B cell (primary cell): ENCODE data around the gene GHR. TPM values are rescaled to one million over a fixed set of nuclear protein-coding genes. Genes with fewer than 3 reads are reported as not detected.

Experiments used
- ATAC-seq: fragments of 200-7000 bp; cut with Tn5 transposase; one replicate; pipeline ENCODE4 v1.10.0; 2021; ENCODE audit warnings: low read depth, mild to moderate bottlenecking, moderate number of reproducible peaks, moderate library complexity
- CTCF ChIA-PET: fragments of 350-600 bp; sonication (Branson Sonifier 250); formaldehyde crosslinking; loops from one replicate; lab custom pipeline; 2021; ENCODE audit warnings: antibody characterized with exemption, inconsistent platforms; lab: Charles Lee
- POLR2A ChIA-PET: fragments of 350-600 bp; sonication (Branson Sonifier 250); formaldehyde crosslinking; loops from one replicate; lab custom pipeline; 2021; ENCODE audit warnings: antibody characterized with exemption; lab: Charles Lee
- DNase-seq: peaks from one replicate; pipeline ENCODE4 v3.0.0; 2013
- H2AFZ ChIP-seq: 2 replicates; pipeline ENCODE4 v1.6.1; 2012; ENCODE audit warnings: mild to moderate bottlenecking, low read depth, low read length; ENCODE audit not compliant: insufficient read depth, poor library complexity, severe bottlenecking
- H3K27ac ChIP-seq, 2 donors: 1 replicate in 1 of 2; 2 replicates in 1 of 2; pipeline ENCODE4 v1.5.1; 2012 to 2013; ENCODE audit warnings: low read length in 2 of 2, mild to moderate bottlenecking in 2 of 2, moderate library complexity in 1 of 2
- H3K27me3 ChIP-seq, 4 experiments: fragments of 200-600 bp in 1 of 4; sonication (generic) in 1 of 4; replicated peaks in 1 of 4; 1 replicate in 2 of 4; 2 replicates in 2 of 4; pipeline versions ENCODE4 v1.6.1 to v1.7.0; 2013 to 2016; ENCODE audit warnings: low read length in 3 of 4, mild to moderate bottlenecking in 2 of 4, mixed read lengths in 1 of 4, moderate library complexity in 1 of 4; ENCODE audit not compliant: insufficient read depth in 4 of 4, control insufficient read depth in 3 of 4; ENCODE audit errors: control extremely low read depth in 1 of 4
- H3K36me3 ChIP-seq, 2 experiments: replicated peaks in 1 of 2; 1 replicate in 1 of 2; 2 replicates in 1 of 2; pipeline versions ENCODE4 v1.6.1 to v1.7.1; 2013; ENCODE audit warnings: low read length in 1 of 2; ENCODE audit not compliant: insufficient read depth in 2 of 2, control insufficient read depth in 1 of 2; ENCODE audit errors: control extremely low read depth in 1 of 2, extremely low read depth in 1 of 2
- H3K4me1 ChIP-seq, 2 donors: fragments of 200-600 bp in 1 of 2; sonication (generic) in 1 of 2; 1 replicate in 1 of 2; 2 replicates in 1 of 2; pipeline versions ENCODE4 v1.5.1 to v1.6.1; 2013 to 2017; ENCODE audit warnings: low read length in 2 of 2; ENCODE audit not compliant: control insufficient read depth in 2 of 2, insufficient read depth in 2 of 2
- H3K4me2 ChIP-seq: replicated peaks from 2 replicates; pipeline ENCODE3; 2012; ENCODE audit warnings: mild to moderate bottlenecking, low read depth, low read length; ENCODE audit not compliant: poor library complexity, severe bottlenecking
- H3K4me3 ChIP-seq, 5 experiments: fragments of 200-600 bp in 1 of 5; sonication (generic) in 1 of 5; 1 replicate in 3 of 5; 2 replicates in 2 of 5; pipeline versions ENCODE4 v1.5.1 to v1.7.0; 2011 to 2016; ENCODE audit warnings: low read length in 4 of 5, mild to moderate bottlenecking in 4 of 5, low read depth in 2 of 5, control low read depth in 1 of 5, moderate library complexity in 1 of 5; ENCODE audit not compliant: insufficient read depth in 1 of 5; ENCODE audit errors: control extremely low read depth in 1 of 5, extremely low read depth in 1 of 5
- H3K79me2 ChIP-seq: fragments of 200-600 bp; sonication (generic); one replicate; pipeline ENCODE4 v1.6.0; 2016; ENCODE audit warnings: low read length; ENCODE audit not compliant: control insufficient read depth, insufficient read depth
- H3K9ac ChIP-seq: fragments of 200-600 bp; sonication (generic); 2 replicates; pipeline ENCODE4 v1.6.1; 2017; ENCODE audit warnings: mild to moderate bottlenecking, low read length, moderate library complexity
- H3K9me3 ChIP-seq, 3 donors: one replicate each; pipeline versions ENCODE4 v1.6.1 to v1.7.1; 2013; ENCODE audit warnings: low read length in 2 of 3; ENCODE audit not compliant: control insufficient read depth in 2 of 3, insufficient read depth in 1 of 3; ENCODE audit errors: control extremely low read depth in 1 of 3
- H4K20me1 ChIP-seq: 2 replicates; pipeline ENCODE4 v1.6.0; 2012; ENCODE audit warnings: mild to moderate bottlenecking, low read length; ENCODE audit not compliant: insufficient read depth, control insufficient read depth, poor library complexity, severe bottlenecking
- H3K27ac Mint-ChIP-seq: one replicate; pipeline ENCODE4 v1.8.0; 2021; ENCODE audit warnings: mixed read lengths
- H3K27me3 Mint-ChIP-seq: one replicate; pipeline ENCODE4 v1.8.0; 2021; ENCODE audit warnings: mixed read lengths
- H3K4me1 Mint-ChIP-seq: one replicate; pipeline ENCODE4 v1.8.0; 2021; ENCODE audit warnings: mixed read lengths
- H3K4me3 Mint-ChIP-seq: one replicate; pipeline ENCODE4 v1.8.0; 2021; ENCODE audit warnings: mixed read lengths
- H3K9me3 Mint-ChIP-seq: one replicate; pipeline ENCODE4 v1.8.0; 2022; ENCODE audit warnings: mixed read lengths; ENCODE audit not compliant: insufficient read depth
- EZH2 ChIP-seq: IDR thresholded peaks from 2 replicates; pipeline ENCODE4 v1.6.1; 2012; ENCODE audit warnings: borderline replicate concordance, low read depth, mild to moderate bottlenecking, moderate library complexity, low read length; ENCODE audit not compliant: insufficient read depth, poor library complexity, severe bottlenecking
- WGBS: methylation state at CpG from one replicate; pipeline ENCODE4 v1.1.5; 2013; ENCODE audit warnings: missing lambda C conversion rate; ENCODE audit not compliant: insufficient coverage; 5-methylcytosine and 5-hydroxymethylcytosine counted together
- intact Hi-C: fragments of 100-400 bp; cut with micrococcal nuclease; formaldehyde crosslinking; loops from one replicate; pipeline ENCODE4 v1.10.0; 2022
- polyA plus RNA-seq: library from polyadenylated mRNA; depleted of rRNA; stranded (reverse); fragments of >200 nt; gene quantifications from 2 replicates; pipeline ENCODE4 v1.2.3, GENCODE V29; 2012
- total RNA-seq, 2 donors: library from RNA; stranded (reverse); fragments of 120-200 nt in 1 of 2; gene quantifications; 1 replicate in 1 of 2; 2 replicates in 1 of 2; pipeline versions ENCODE4 v1.2.3 to v1.2.4, GENCODE V29; 2013 to 2022
- TF ChIP-seq, protein P1 (sequence below): fragments of 200-600 bp; IDR thresholded peaks from one replicate; pipeline ENCODE4 v1.8.0; 2022; ENCODE audit warnings: antibody characterized with exemption, mild to moderate bottlenecking

The GHR gene
- total and polyA plus RNA-seq, 2 donors (not counting 1 experiment from before 2014, with no cell fraction given): not detected

DNA sequence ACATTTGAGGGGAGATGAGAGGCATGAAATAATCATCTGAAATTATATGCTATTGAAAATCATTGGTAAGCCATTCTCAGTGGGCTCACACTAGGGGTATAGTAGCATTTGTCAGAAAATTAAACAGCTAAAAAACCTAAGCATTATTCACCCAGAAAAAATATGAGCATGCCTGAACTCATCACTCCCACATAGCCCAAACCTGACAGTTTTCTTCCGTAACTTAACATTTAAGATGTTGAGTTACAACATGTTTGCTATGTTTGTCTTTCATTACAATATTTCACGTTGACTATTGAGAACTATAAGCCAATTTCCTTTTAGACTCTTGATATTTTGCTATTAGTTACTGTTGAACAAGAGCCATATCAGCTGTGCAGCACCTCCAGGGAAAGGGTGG is 23.5 kb upstream of the GHR start:
- Histone ChIP-seq H2AFZ (no peak overlapping the region), H3K9ac (no peak overlapping the region), H3K4me3 (no peak overlapping the region), H4K20me1 (no peaks in the 10 kb centered on the region), H3K27ac (no peak overlapping the region), H3K27me3 (no peaks in the 10 kb centered on the region), H3K4me2 (no peak overlapping the region), H3K79me2 (no peaks in the 10 kb centered on the region), H3K4me1 (no peaks in the 10 kb centered on the region), H3K9me3 (peaks cover 0 to 12% (median 0%) of the 10 kb centered on the region in 3 donors), H3K36me3 (no peaks in the 10 kb centered on the region)
- ATAC-seq: no peak
- Mint-ChIP-seq H3K27me3 (no peaks in the 10 kb centered on the region), H3K4me3 (no peak overlapping the region), H3K4me1 (no peaks in the 10 kb centered on the region), H3K27ac (no peak overlapping the region), H3K9me3 (no peaks in the 10 kb centered on the region)
- CTCF ChIA-PET: no interaction called here
- POLR2A ChIA-PET: no interaction called here
- intact Hi-C loops: no loop called here
- TF ChIP-seq EZH2: no peak
- TF ChIP-seq, protein P1, sequence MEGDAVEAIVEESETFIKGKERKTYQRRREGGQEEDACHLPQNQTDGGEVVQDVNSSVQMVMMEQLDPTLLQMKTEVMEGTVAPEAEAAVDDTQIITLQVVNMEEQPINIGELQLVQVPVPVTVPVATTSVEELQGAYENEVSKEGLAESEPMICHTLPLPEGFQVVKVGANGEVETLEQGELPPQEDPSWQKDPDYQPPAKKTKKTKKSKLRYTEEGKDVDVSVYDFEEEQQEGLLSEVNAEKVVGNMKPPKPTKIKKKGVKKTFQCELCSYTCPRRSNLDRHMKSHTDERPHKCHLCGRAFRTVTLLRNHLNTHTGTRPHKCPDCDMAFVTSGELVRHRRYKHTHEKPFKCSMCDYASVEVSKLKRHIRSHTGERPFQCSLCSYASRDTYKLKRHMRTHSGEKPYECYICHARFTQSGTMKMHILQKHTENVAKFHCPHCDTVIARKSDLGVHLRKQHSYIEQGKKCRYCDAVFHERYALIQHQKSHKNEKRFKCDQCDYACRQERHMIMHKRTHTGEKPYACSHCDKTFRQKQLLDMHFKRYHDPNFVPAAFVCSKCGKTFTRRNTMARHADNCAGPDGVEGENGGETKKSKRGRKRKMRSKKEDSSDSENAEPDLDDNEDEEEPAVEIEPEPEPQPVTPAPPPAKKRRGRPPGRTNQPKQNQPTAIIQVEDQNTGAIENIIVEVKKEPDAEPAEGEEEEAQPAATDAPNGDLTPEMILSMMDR: no peak
- DNase-seq: no peak
- no CpG with 5 or more reads among the region's 2 CpGs for WGBS

DNA sequence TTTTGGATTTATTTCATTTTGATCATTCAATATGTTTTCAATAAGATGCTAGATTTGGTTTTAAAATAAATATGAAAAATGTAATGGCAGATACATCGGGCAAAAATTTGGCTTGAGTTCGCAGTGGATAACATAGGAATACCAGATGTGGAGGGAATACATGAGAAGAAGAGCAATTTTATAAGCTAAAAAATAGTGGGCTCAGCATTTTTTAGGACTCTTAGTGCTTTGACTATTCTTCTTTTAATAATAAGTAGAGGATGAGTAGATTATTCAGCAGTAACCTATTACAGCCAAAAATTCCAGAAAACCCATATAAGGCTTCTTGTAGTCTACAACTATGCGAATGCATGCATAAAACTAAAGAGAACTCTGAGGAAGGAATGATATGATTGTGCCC is 22.8 kb upstream of the GHR start:
- no peak overlapping the region for H3K4me3 ChIP-seq
- H2AFZ ChIP-seq: no peak overlapping the region
- no peaks in the 10 kb centered on the region for H3K36me3 ChIP-seq
- WGBS: 100% methylated on average over 2 of the region's 3 CpGs
- no peak overlapping the region for H3K9ac ChIP-seq
- peaks cover 0 to 12% (median 0%) of the 10 kb centered on the region in 3 donors for H3K9me3 ChIP-seq
- ChIA-PET POLR2A (no interaction called here), CTCF (no interaction called here)
- no peak for TF ChIP-seq EZH2
- TF ChIP-seq, protein P1: no peak
- DNase-seq: no peak
- Mint-ChIP-seq H3K27me3 (no peaks in the 10 kb centered on the region), H3K9me3 (no peaks in the 10 kb centered on the region), H3K4me3 (no peak overlapping the region), H3K27ac (no peak overlapping the region), H3K4me1 (no peaks in the 10 kb centered on the region)
- H4K20me1 ChIP-seq: no peaks in the 10 kb centered on the region
- no peak overlapping the region for H3K4me2 ChIP-seq
- H3K27me3 ChIP-seq: no peaks in the 10 kb centered on the region
- no peaks in the 10 kb centered on the region for H3K4me1 ChIP-seq
- intact Hi-C loops: no loop called here
- ATAC-seq: no peak
- no peaks in the 10 kb centered on the region for H3K79me2 ChIP-seq
- H3K27ac ChIP-seq: no peak overlapping the region
